K562 (cell line): ENCODE data around the gene SLC27A4. TPM values are rescaled to one million over a fixed set of nuclear protein-coding genes. Genes with fewer than 3 reads are reported as not detected.
A peak's percentile ranks its signal among the peaks of the same experiment; 100 is the strongest.

ENCODE experiments used
- DEAF1 ChIP-seq: fragments of 450-650 bp; formaldehyde crosslinking; IDR thresholded peaks from 2 replicates; pipeline ENCODE4 v1.4.0; 2020; ENCODE audit warnings: mild to moderate bottlenecking, moderate library complexity
- EP300 ChIP-seq: IDR thresholded peaks from 2 replicates; pipeline ENCODE4 v1.6.1; 2012; ENCODE audit warnings: low read length, improper control_type of control experiment
- ETS2 ChIP-seq: IDR thresholded peaks from 2 replicates; pipeline ENCODE4 v1.6.1; 2016; ENCODE audit warnings: borderline replicate concordance, missing genetic modification characterization, mild to moderate bottlenecking, moderate library complexity, missing compliant biosample characterization; ENCODE audit not compliant: poor library complexity, severe bottlenecking
- ETV6 ChIP-seq, 3 experiments: fragments of 150-350 bp in 1 of 3; sonication (generic) in 1 of 3; formaldehyde crosslinking in 1 of 3; IDR thresholded peaks; 2 replicates each; pipeline versions ENCODE4 v1.6.1 to v1.8.0; 2014 to 2022; ENCODE audit warnings: borderline replicate concordance in 2 of 3, low read depth in 2 of 3, antibody characterized with exemption in 1 of 3, low read length in 1 of 3, mild to moderate bottlenecking in 1 of 3, missing genetic modification reagents in 1 of 3
- FIP1L1 ChIP-seq: fragments of 200-400 bp; formaldehyde crosslinking; IDR thresholded peaks from 2 replicates; pipeline ENCODE4 v1.6.1; 2018; ENCODE audit warnings: mild to moderate bottlenecking, low read depth, low read length; ENCODE audit not compliant: poor library complexity, severe bottlenecking
- GTF2A2 ChIP-seq: IDR thresholded peaks from 2 replicates; pipeline ENCODE4 v1.6.1; 2016; ENCODE audit warnings: mild to moderate bottlenecking, missing genetic modification characterization, missing compliant biosample characterization
- HBP1 ChIP-seq: fragments of 450-650 bp; formaldehyde crosslinking; IDR thresholded peaks from 2 replicates; pipeline ENCODE4 v1.4.0; 2022; ENCODE audit warnings: missing genetic modification characterization
- HMG20A ChIP-seq: fragments of 450-650 bp; formaldehyde crosslinking; conservative IDR thresholded peaks from 2 replicates; pipeline ENCODE4 v1.4.0; 2020; ENCODE audit warnings: mild to moderate bottlenecking, mixed read lengths
- KLF1 ChIP-seq: fragments of 450-650 bp; IDR thresholded peaks from 2 replicates; pipeline ENCODE4 v1.6.1; 2016; ENCODE audit warnings: missing genetic modification characterization, missing compliant biosample characterization
- MXI1 ChIP-seq: IDR thresholded peaks from 2 replicates; pipeline ENCODE4 v1.6.1; 2011; ENCODE audit warnings: low read depth, mild to moderate bottlenecking, improper control_type of control experiment, low read length
- POLR3A ChIP-seq: IDR thresholded peaks from 2 replicates; pipeline ENCODE4 v1.6.1; 2011; ENCODE audit warnings: borderline replicate concordance, mild to moderate bottlenecking, moderate library complexity; ENCODE audit not compliant: insufficient read length, insufficient read depth; ENCODE audit errors: extremely low read depth
- RBM34 ChIP-seq: fragments of 200-400 bp; formaldehyde crosslinking; IDR thresholded peaks from 2 replicates; pipeline ENCODE4 v1.6.1; 2018; ENCODE audit warnings: low read length, borderline replicate concordance; ENCODE audit not compliant: insufficient read depth
- SAP30 ChIP-seq: fragments of 200-600 bp; sonication (generic); IDR thresholded peaks from 2 replicates; pipeline ENCODE4 v1.6.1; 2012; ENCODE audit warnings: borderline replicate concordance, low read depth, mild to moderate bottlenecking, moderate library complexity, low read length, control low read depth, inconsistent platforms; ENCODE audit not compliant: insufficient read depth, poor library complexity, severe bottlenecking
- YY1 ChIP-seq, 3 experiments: IDR thresholded peaks; 2 replicates each; pipeline ENCODE4 v1.6.1; 2011; ENCODE audit warnings: low read length in 2 of 3, mild to moderate bottlenecking in 2 of 3, moderate library complexity in 2 of 3, borderline replicate concordance in 1 of 3, control low read depth in 1 of 3, low read depth in 1 of 3; ENCODE audit not compliant: insufficient read depth in 3 of 3, insufficient replicate concordance in 2 of 3, control insufficient read depth in 1 of 3, insufficient read length in 1 of 3; ENCODE audit errors: extremely low read depth in 1 of 3
- ZMIZ1 ChIP-seq, 2 experiments: fragments of 150-350 bp in 1 of 2; IDR thresholded peaks; 2 replicates each; pipeline ENCODE4 v1.6.1; 2012 to 2016; ENCODE audit warnings: low read depth in 2 of 2, low read length in 2 of 2, mild to moderate bottlenecking in 1 of 2, moderate library complexity in 1 of 2
- ZNF165 ChIP-seq: fragments of 250-450 bp; sonication (Bioruptor Pico); IDR thresholded peaks from 2 replicates; pipeline ENCODE4 v1.4.0; 2020; ENCODE audit warnings: borderline replicate concordance
- ZNF324 ChIP-seq: fragments of 250-450 bp; sonication (Bioruptor Pico); IDR thresholded peaks from 2 replicates; pipeline ENCODE4 v1.4.0; 2020; ENCODE audit warnings: mild to moderate bottlenecking
- polyA plus RNA-seq, 8 experiments: library from polyadenylated mRNA; depleted of rRNA in 4 of 8; stranded (reverse) in 5 of 8; unstranded in 3 of 8; fragments of >200 nt; fragmentation: Nextera tagmentation in 2 of 8; fragmentation: Illumina TruSeq in 1 of 8; extraction: Ambion mirVana in 2 of 8; extraction: Trizol in 1 of 8; gene quantifications; 2 replicates each; pipeline versions ENCODE4 v1.2.1 to v1.2.3, GENCODE V29; 2011 to 2014; ENCODE audit warnings: inconsistent platforms in 1 of 8, missing spikeins in 1 of 8
- total RNA-seq, 7 experiments: library from RNA; depleted of rRNA in 6 of 7; stranded (reverse); fragments of >200 nt in 6 of 7; fragmentation: Illumina TruSeq in 2 of 7; extraction: Trizol in 2 of 7; gene quantifications; 2 replicates each; pipeline versions ENCODE4 v1.2.1 to v1.2.3, GENCODE V29; 2011 to 2021; ENCODE audit warnings: low replicate concordance in 1 of 7

SLC27A4 gene
- total and polyA plus RNA-seq, 9 of the 15 experiments (the other 6 are each of a cell fraction or from before 2014, with no cell fraction given), result 0.25 to 35.7 (median 14.0) TPM

- TF ChIP-seq ETV6 (IDR thresholded peaks at IDR 0.05; ENCODE audit: borderline replicate concordance in 1 of 2, low read depth in 2 of 2, low read length in 1 of 2), result peak in 1 of 2 experiments; percentile 35; a peak in 2 of 4 replicates
- no peak for TF ChIP-seq ETV6 (CRISPR knock-in tag; IDR thresholded peaks at IDR 0.05; ENCODE audit: borderline replicate concordance)
- peak; percentile 54; the same call in 1 of the 2 replicates for TF ChIP-seq ZNF165 (CRISPR knock-in tag)
- TF ChIP-seq RBM34, result 0 out of 2 replicates have a peak, but pooled peaks have one; percentile 71
- peak; percentile 23; the same call in 1 of the 2 replicates for TF ChIP-seq ZNF324 (CRISPR knock-in tag)
- TF ChIP-seq POLR3A, result no peak
- TF ChIP-seq KLF1 (tag), result peak; percentile 92
- peak; percentile 78 for TF ChIP-seq GTF2A2
- TF ChIP-seq YY1 (IDR thresholded peaks at IDR 0.05; ENCODE audit: borderline replicate concordance in 1 of 3, control insufficient read depth in 1 of 3, extremely low read depth in 1 of 3, insufficient read depth in 3 of 3, insufficient read length in 1 of 3, insufficient replicate concordance in 2 of 3, low read depth in 1 of 3, low read length in 2 of 3), result peak in 2 of 3 experiments; percentile 98 to 99
- TF ChIP-seq EP300, result peak; percentile 66
- peak; percentile 70 for TF ChIP-seq ETS2 (tag)
- peak; percentile 98 for TF ChIP-seq SAP30
- peak; percentile 97 for TF ChIP-seq HBP1 (CRISPR knock-in tag)
- peak; percentile 95 for TF ChIP-seq FIP1L1
- TF ChIP-seq DEAF1 (CRISPR knock-in tag), result peak; percentile 5; the same call in 1 of the 2 replicates
- peak; percentile 100 for TF ChIP-seq MXI1
- peak; percentile 48 to 84; a peak in 3 of 4 replicates for TF ChIP-seq ZMIZ1 (IDR thresholded peaks at IDR 0.05; ENCODE audit: low read depth in 2 of 2, low read length in 2 of 2)
- 0 out of 2 replicates have a peak, but pooled peaks have one; percentile 24 for TF ChIP-seq HMG20A (CRISPR knock-in tag)
Measured at GRCh38 chr9:128322404-128323211, 17.7 kb upstream of the SLC27A4 start, which contains the start of the genes COQ4 and TRUB2 (continued).
